ENCODE data around the gene ZNF428. TPM values are rescaled to one million over a fixed set of nuclear protein-coding genes. Genes with fewer than 3 reads are reported as not detected.
A peak's percentile ranks its signal among the peaks of the same experiment; 100 is the strongest.

ZNF428 gene
- total and polyA plus RNA-seq, 7 donors: 18.0 to 40.2 (median 33.6) TPM

- no peaks in the 10 kb centered on the region for H3K9me3 ChIP-seq
- H3K36me3 ChIP-seq: peaks cover 0 to 8% (median 0%) of the 10 kb centered on the region in 4 donors
- WGBS, 2 donors: 70 to 74% methylated on average over 37 of the region's 37 CpGs
- no peaks in the 10 kb centered on the region for H3K27me3 ChIP-seq
- TF ChIP-seq CTCF (IDR thresholded peaks at IDR 0.05): no peak
- TF ChIP-seq POLR2A (IDR thresholded peaks at IDR 0.05): no peak
- no peak for TF ChIP-seq POLR2AphosphoS5 (IDR thresholded peaks at IDR 0.05)
- TF ChIP-seq EP300 (IDR thresholded peaks at IDR 0.05): no peak
- no peak for DNase-seq
- H3K4me3 ChIP-seq: peak overlapping the region; percentile 16 to 77 (median 50)
- H3K4me1 ChIP-seq: peaks cover 0 to 31% (median 28%) of the 10 kb centered on the region in 4 donors
- intact Hi-C loops (cut with DNase I): loop anchor here (1.0 kb wide), 1 partner anchor 20 kb away; the partner anchor contains the start of genes IRGQ and ZNF576
- peak overlapping the region; percentile 69 to 86 (median 78) for H3K27ac ChIP-seq
Observed at GRCh38 chr19:43575955-43576878, 43.2 kb downstream of the ZNF428 start.

- Histone ChIP-seq H3K36me3 (peaks cover 0 to 9% (median 0%) of the 10 kb centered on the region in 4 donors), H3K27ac (peak within 1 kb of the TSS; percentile 86 to 88 (median 86)), H3K4me3 (peak within 1 kb of the TSS; percentile 58 to 79 (median 76)), H3K4me1 (peaks cover 0 to 23% (median 20%) of the 10 kb centered on the region in 4 donors), H3K9me3 (no peaks in the 10 kb centered on the region), H3K27me3 (no peaks in the 10 kb centered on the region)
- intact Hi-C loops (cut with DNase I): loop anchor here (1.0 kb wide), 1 partner anchor 21 kb away; the partner anchor contains the start of genes IRGQ and ZNF576
- TF ChIP-seq CTCF (IDR thresholded peaks at IDR 0.05) (no peak), EP300 (IDR thresholded peaks at IDR 0.05) (peak in 1 of 4 donors; percentile 26), POLR2A (IDR thresholded peaks at IDR 0.05) (peak in 1 of 2 donors; percentile 37), POLR2AphosphoS5 (IDR thresholded peaks at IDR 0.05) (peak; percentile 66 to 82 (median 80))
- WGBS, 2 donors: 0% methylated on average over 51 of the region's 51 CpGs
- DNase-seq: peak; percentile 99
Observed at GRCh38 chr19:43575156-43575950, 44.1 kb downstream of the ZNF428 start, which contains the start of the genes PINLYP and XRCC1. TSS of gene PINLYP (plus strand) at chr19:43575801. CDS start at chr19:43577192, 1,391 bp downstream. TSS of gene XRCC1 (minus strand) at chr19:43575527. CDS start at chr19:43575458, 69 bp downstream.

GRCh38 chr19:43574424-43575155 is 44.8 kb downstream of the ZNF428 start:
- 29 to 39% methylated on average over 12 of the region's 12 CpGs for whole genome bisulfite sequencing, 2 donors
- peaks cover 0 to 17% (median 14%) of the 10 kb centered on the region in 4 donors for H3K4me1 ChIP-seq
- peaks cover 0 to 9% (median 0%) of the 10 kb centered on the region in 4 donors for H3K36me3 ChIP-seq
- H3K27me3 ChIP-seq: no peaks in the 10 kb centered on the region
- no peaks in the 10 kb centered on the region for H3K9me3 ChIP-seq
- intact Hi-C loops (cut with DNase I): loop anchor here (1.0 to 5.0 kb wide), 2 partner anchors 22 to 37 kb away; partner anchors contain the start of genes IRGQ and ZNF576
- no peak for TF ChIP-seq EP300 (IDR thresholded peaks at IDR 0.05)
- TF ChIP-seq CTCF (IDR thresholded peaks at IDR 0.05): no peak
- no peak for TF ChIP-seq POLR2AphosphoS5 (IDR thresholded peaks at IDR 0.05)
- no peak for TF ChIP-seq POLR2A (IDR thresholded peaks at IDR 0.05)
- peak overlapping the region; percentile 86 to 88 (median 86) for H3K27ac ChIP-seq
- no peak for DNase-seq
- peak overlapping the region; percentile 58 to 79 (median 76) for H3K4me3 ChIP-seq

- intact Hi-C loops (cut with DNase I): loop anchor here (5.0 kb wide), 1 partner anchor 35 kb away; no protein-coding TSS in a partner anchor
- Histone ChIP-seq H3K36me3 (peaks cover 0 to 9% (median 0%) of the 10 kb centered on the region in 4 donors), H3K27me3 (no peaks in the 10 kb centered on the region), H3K27ac (no peak overlapping the region), H3K4me3 (no peak overlapping the region), H3K9me3 (no peaks in the 10 kb centered on the region), H3K4me1 (peaks cover 0 to 17% (median 14%) of the 10 kb centered on the region in 4 donors)
- DNase-seq: no peak
- TF ChIP-seq EP300 (IDR thresholded peaks at IDR 0.05) (no peak), POLR2A (IDR thresholded peaks at IDR 0.05) (no peak), POLR2AphosphoS5 (IDR thresholded peaks at IDR 0.05) (no peak), CTCF (IDR thresholded peaks at IDR 0.05) (no peak)
- WGBS, 2 donors: 20 to 73% methylated on average over 3 of the region's 3 CpGs
Observed at GRCh38 chr19:43572171-43572588, 47.2 kb downstream of the ZNF428 start.

Data from sigmoid colon (tissue), 7 donors.